Activated CD4-positive, alpha-beta memory T cell treated with anti-CD3 and anti-CD28 coated beads, Interleukin-2, amount 10 ng/mL, durations not matched to agents 7 days and 5 days (primary cell): Measurements from ENCODE around the gene CTNNA2. TPM values are rescaled to one million over a fixed set of nuclear protein-coding genes. Genes with fewer than 3 reads are reported as not detected.

Source experiments
- CTCF ChIA-PET: fragments of 350-600 bp; sonication (Branson Sonifier 250); formaldehyde crosslinking; loops from one replicate; lab custom pipeline; 2021; ENCODE audit warnings: antibody characterized with exemption, inconsistent platforms; lab: Charles Lee
- POLR2A ChIA-PET: fragments of 350-600 bp; sonication (Branson Sonifier 250); formaldehyde crosslinking; loops from one replicate; lab custom pipeline; 2021; ENCODE audit warnings: antibody characterized with exemption; lab: Charles Lee
- DNase-seq: peaks from one replicate; pipeline ENCODE4 v3.0.0-alpha.2; 2020
- H3K27ac Mint-ChIP-seq: one replicate; pipeline ENCODE4 v1.8.0; 2021; ENCODE audit warnings: mild to moderate bottlenecking, mixed read lengths
- H3K27me3 Mint-ChIP-seq: one replicate; pipeline ENCODE4 v1.8.0; 2021; ENCODE audit warnings: mixed read lengths
- H3K36me3 Mint-ChIP-seq: one replicate; pipeline ENCODE4 v1.8.0; 2021; ENCODE audit warnings: low read depth, mixed read lengths
- H3K4me1 Mint-ChIP-seq: one replicate; pipeline ENCODE4 v1.8.0; 2021; ENCODE audit warnings: mixed read lengths
- H3K4me3 Mint-ChIP-seq: one replicate; pipeline ENCODE4 v1.8.0; 2021; ENCODE audit warnings: mild to moderate bottlenecking, mixed read lengths
- H3K9me3 Mint-ChIP-seq: one replicate; pipeline ENCODE4 v1.8.0; 2021; ENCODE audit warnings: mixed read lengths
- total RNA-seq, 2 experiments: library from RNA; stranded (reverse); gene quantifications; one replicate each; pipeline ENCODE4 v1.2.3, GENCODE V29; 2021

The CTNNA2 gene
- total RNA-seq, 2 experiments from 2014 or later: not detected

DNA sequence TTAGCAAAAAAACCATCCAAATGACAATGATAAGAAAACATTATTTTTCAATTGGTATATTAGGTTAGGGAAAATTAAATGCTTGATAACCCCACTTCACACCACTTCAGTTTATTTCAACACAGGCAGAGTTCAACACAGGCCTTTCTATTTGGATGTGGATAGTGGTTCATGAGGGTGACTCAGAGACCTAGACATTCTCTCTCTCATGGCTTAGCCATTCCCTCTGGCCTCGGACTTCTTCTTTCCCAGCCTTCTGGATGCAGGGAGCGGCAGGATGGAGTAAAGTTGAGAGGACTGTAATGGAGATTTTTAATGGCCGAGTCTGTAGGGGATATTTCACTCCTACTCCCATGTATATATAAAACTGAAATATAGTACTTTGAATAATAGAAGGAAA is 109.7 kb downstream of the CTNNA2 start:
- ChIA-PET POLR2A (no interaction called here), CTCF (no interaction called here)
- H3K4me3 Mint-ChIP-seq: no peak overlapping the region
- H3K9me3 Mint-ChIP-seq: peaks cover 14% of the 10 kb centered on the region
- no peaks in the 10 kb centered on the region for H3K36me3 Mint-ChIP-seq
- DNase-seq: no peak
- H3K27me3 Mint-ChIP-seq: no peaks in the 10 kb centered on the region
- no peak overlapping the region for H3K27ac Mint-ChIP-seq
- H3K4me1 Mint-ChIP-seq: no peaks in the 10 kb centered on the region

DNA sequence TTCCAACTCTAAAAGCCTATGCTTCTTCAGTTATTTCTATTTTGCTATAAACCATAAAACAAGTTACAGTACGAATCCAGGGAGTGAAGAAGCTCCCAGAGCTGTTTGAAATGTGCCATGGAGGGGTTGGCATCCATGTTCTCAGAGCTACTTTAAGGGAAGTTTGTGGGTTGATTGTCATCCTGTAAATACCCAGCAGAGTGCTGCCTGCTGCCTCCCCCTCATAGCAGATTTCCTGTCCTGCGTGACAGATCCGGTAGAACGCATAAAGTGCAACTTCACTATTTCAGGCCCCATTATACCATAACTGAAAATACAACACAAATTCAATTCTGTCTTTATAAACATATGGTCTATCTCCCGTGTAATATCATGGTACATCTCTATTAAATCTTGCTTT is 114.4 kb downstream of the CTNNA2 start:
- Mint-ChIP-seq H3K27ac (no peak overlapping the region), H3K4me3 (no peak overlapping the region), H3K4me1 (no peaks in the 10 kb centered on the region), H3K9me3 (peaks cover 11% of the 10 kb centered on the region), H3K27me3 (no peaks in the 10 kb centered on the region), H3K36me3 (no peaks in the 10 kb centered on the region)
- POLR2A ChIA-PET: no interaction called here
- CTCF ChIA-PET: no interaction called here
- DNase-seq: no peak

GRCh38 chr2:79630060-79630459 is 117.2 kb downstream of the CTNNA2 start:
- Mint-ChIP-seq H3K27ac (no peak overlapping the region), H3K27me3 (no peaks in the 10 kb centered on the region), H3K4me1 (no peaks in the 10 kb centered on the region), H3K4me3 (no peak overlapping the region), H3K9me3 (peaks cover 22% of the 10 kb centered on the region), H3K36me3 (no peaks in the 10 kb centered on the region)
- DNase-seq: no peak
- ChIA-PET POLR2A (no interaction called here), CTCF (no interaction called here)

GRCh38 chr2:79630972-79631557 is 118.2 kb downstream of the CTNNA2 start:
- no peaks in the 10 kb centered on the region for H3K36me3 Mint-ChIP-seq
- POLR2A ChIA-PET: no interaction called here
- no peaks in the 10 kb centered on the region for H3K4me1 Mint-ChIP-seq
- CTCF ChIA-PET: no interaction called here
- DNase-seq: no peak
- H3K27me3 Mint-ChIP-seq: no peaks in the 10 kb centered on the region
- H3K27ac Mint-ChIP-seq: no peak overlapping the region
- no peak overlapping the region for H3K4me3 Mint-ChIP-seq
- peaks cover 22% of the 10 kb centered on the region for H3K9me3 Mint-ChIP-seq

- no peak overlapping the region for H3K27ac Mint-ChIP-seq
- CTCF ChIA-PET: no interaction called here
- no peaks in the 10 kb centered on the region for H3K4me1 Mint-ChIP-seq
- no peak overlapping the region for H3K4me3 Mint-ChIP-seq
- POLR2A ChIA-PET: no interaction called here
- no peaks in the 10 kb centered on the region for H3K27me3 Mint-ChIP-seq
- H3K36me3 Mint-ChIP-seq: no peaks in the 10 kb centered on the region
- peaks cover 20% of the 10 kb centered on the region for H3K9me3 Mint-ChIP-seq
- no peak for DNase-seq
These were observed 125.6 kb downstream of the CTNNA2 start for GRCh38 chr2:79638410-79638809.

DNA sequence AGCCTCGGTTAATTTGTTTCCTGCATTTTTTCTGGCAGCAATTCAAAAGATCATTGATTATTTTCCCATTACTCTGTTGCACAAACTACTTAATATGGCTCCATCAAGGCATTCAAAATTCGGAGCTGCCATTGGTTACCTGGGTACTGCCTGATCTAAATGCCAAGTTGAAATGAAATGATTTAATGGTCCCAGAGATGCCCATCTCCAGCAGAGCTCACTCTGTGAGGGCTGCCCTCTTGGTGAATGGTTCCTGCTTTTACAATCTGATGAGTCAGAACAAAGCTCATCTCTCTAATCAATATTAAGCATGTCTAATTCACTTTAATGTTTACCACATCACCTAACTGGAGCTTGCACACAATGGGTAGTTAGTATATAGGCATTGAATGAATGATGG is 126.1 kb downstream of the CTNNA2 start:
- no peak overlapping the region for H3K4me3 Mint-ChIP-seq
- ChIA-PET POLR2A (no interaction called here), CTCF (no interaction called here)
- H3K27me3 Mint-ChIP-seq: no peaks in the 10 kb centered on the region
- H3K36me3 Mint-ChIP-seq: no peaks in the 10 kb centered on the region
- no peaks in the 10 kb centered on the region for H3K4me1 Mint-ChIP-seq
- no peak overlapping the region for H3K27ac Mint-ChIP-seq
- peaks cover 20% of the 10 kb centered on the region for H3K9me3 Mint-ChIP-seq
- DNase-seq: no peak

GRCh38 chr2:79640001-79640400 is 127.2 kb downstream of the CTNNA2 start:
- POLR2A ChIA-PET: no interaction called here
- CTCF ChIA-PET: no interaction called here
- Mint-ChIP-seq H3K27me3 (no peaks in the 10 kb centered on the region), H3K9me3 (peaks cover 17% of the 10 kb centered on the region), H3K36me3 (no peaks in the 10 kb centered on the region), H3K27ac (no peak overlapping the region), H3K4me3 (no peak overlapping the region), H3K4me1 (no peaks in the 10 kb centered on the region)
- no peak for DNase-seq

DNA sequence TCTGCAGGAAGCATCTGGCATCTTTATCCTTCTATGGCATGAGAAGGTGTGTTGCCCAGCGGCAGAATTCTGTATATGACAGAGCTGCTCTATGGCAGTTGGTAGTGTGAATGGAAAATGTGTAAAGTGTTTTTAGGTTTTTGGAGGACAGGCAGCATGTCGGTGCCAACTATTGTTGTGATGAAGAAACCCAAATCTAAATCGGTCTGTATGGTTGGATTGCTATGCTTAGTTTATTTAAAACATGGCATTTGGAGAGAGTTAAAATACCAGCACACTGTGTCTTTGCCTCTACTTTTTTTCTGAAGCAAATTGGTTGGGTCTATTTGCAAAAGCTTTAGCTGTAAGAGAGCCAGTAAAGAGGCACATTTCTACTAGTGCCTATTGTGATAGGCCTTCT is 136.7 kb downstream of the CTNNA2 start:
- no peak overlapping the region for H3K4me3 Mint-ChIP-seq
- H3K27ac Mint-ChIP-seq: no peak overlapping the region
- H3K27me3 Mint-ChIP-seq: no peaks in the 10 kb centered on the region
- no peaks in the 10 kb centered on the region for H3K4me1 Mint-ChIP-seq
- ChIA-PET CTCF (no interaction called here), POLR2A (no interaction called here)
- no peak for DNase-seq
- no peaks in the 10 kb centered on the region for H3K36me3 Mint-ChIP-seq
- H3K9me3 Mint-ChIP-seq: peaks cover 23% of the 10 kb centered on the region

- H3K4me1 Mint-ChIP-seq: no peaks in the 10 kb centered on the region
- peaks cover 10% of the 10 kb centered on the region for H3K9me3 Mint-ChIP-seq
- H3K27me3 Mint-ChIP-seq: no peaks in the 10 kb centered on the region
- H3K4me3 Mint-ChIP-seq: no peak overlapping the region
- ChIA-PET POLR2A (no interaction called here), CTCF (no interaction called here)
- no peak for DNase-seq
- no peaks in the 10 kb centered on the region for H3K36me3 Mint-ChIP-seq
- no peak overlapping the region for H3K27ac Mint-ChIP-seq
These were observed 147.7 kb downstream of the CTNNA2 start for GRCh38 chr2:79660557-79660956.

GRCh38 chr2:79665091-79665490 is 152.2 kb downstream of the CTNNA2 start:
- no peaks in the 10 kb centered on the region for H3K36me3 Mint-ChIP-seq
- no peak for DNase-seq
- no peaks in the 10 kb centered on the region for H3K4me1 Mint-ChIP-seq
- no peak overlapping the region for H3K27ac Mint-ChIP-seq
- no peak overlapping the region for H3K4me3 Mint-ChIP-seq
- CTCF ChIA-PET: no interaction called here
- POLR2A ChIA-PET: no interaction called here
- no peaks in the 10 kb centered on the region for H3K27me3 Mint-ChIP-seq
- H3K9me3 Mint-ChIP-seq: peaks cover 19% of the 10 kb centered on the region

- DNase-seq: no peak
- Mint-ChIP-seq H3K4me1 (no peaks in the 10 kb centered on the region), H3K4me3 (no peak overlapping the region), H3K27me3 (no peaks in the 10 kb centered on the region), H3K9me3 (peaks cover 18% of the 10 kb centered on the region), H3K36me3 (no peaks in the 10 kb centered on the region), H3K27ac (no peak overlapping the region)
- CTCF ChIA-PET: no interaction called here
- POLR2A ChIA-PET: no interaction called here
These were observed 153.6 kb downstream of the CTNNA2 start for GRCh38 chr2:79666430-79666829.

DNA sequence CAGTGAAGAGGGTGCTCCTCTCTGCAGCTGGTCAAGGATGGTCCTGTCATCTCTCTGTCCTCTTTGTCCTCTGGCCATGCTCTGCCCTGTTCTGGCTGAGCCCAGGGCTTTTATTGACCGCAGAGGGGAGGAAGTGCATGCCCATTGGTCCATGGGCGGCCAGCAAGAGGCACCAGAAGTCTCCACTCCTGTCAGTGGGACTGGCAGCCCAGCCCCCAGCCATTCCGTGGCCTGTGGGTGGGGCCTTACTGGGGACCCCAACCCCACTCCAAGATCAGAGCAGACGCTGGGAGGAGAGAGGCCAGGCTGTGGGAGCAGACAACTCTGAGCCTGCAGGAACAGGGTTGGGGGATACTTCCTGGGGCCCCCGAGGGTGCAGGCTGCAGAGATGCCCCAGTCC is 156.9 kb downstream of the CTNNA2 start:
- no peak overlapping the region for H3K4me3 Mint-ChIP-seq
- H3K9me3 Mint-ChIP-seq: peaks cover 11% of the 10 kb centered on the region
- no peaks in the 10 kb centered on the region for H3K36me3 Mint-ChIP-seq

GRCh38 chr2:79670198-79670597 is 157.3 kb downstream of the CTNNA2 start:
- CTCF ChIA-PET: no interaction called here
- H3K27me3 Mint-ChIP-seq: no peaks in the 10 kb centered on the region
- no peak overlapping the region for H3K27ac Mint-ChIP-seq
- no peaks in the 10 kb centered on the region for H3K4me1 Mint-ChIP-seq
- no peak for DNase-seq
- no peaks in the 10 kb centered on the region for H3K36me3 Mint-ChIP-seq
- no peak overlapping the region for H3K4me3 Mint-ChIP-seq
- H3K9me3 Mint-ChIP-seq: peaks cover 11% of the 10 kb centered on the region
- POLR2A ChIA-PET: no interaction called here

More for the DNA sequence above, 156.9 kb downstream of the CTNNA2 start:
- no peaks in the 10 kb centered on the region for H3K4me1 Mint-ChIP-seq
- ChIA-PET CTCF (no interaction called here), POLR2A (no interaction called here)
- no peak for DNase-seq
- no peaks in the 10 kb centered on the region for H3K27me3 Mint-ChIP-seq
- no peak overlapping the region for H3K27ac Mint-ChIP-seq

DNA sequence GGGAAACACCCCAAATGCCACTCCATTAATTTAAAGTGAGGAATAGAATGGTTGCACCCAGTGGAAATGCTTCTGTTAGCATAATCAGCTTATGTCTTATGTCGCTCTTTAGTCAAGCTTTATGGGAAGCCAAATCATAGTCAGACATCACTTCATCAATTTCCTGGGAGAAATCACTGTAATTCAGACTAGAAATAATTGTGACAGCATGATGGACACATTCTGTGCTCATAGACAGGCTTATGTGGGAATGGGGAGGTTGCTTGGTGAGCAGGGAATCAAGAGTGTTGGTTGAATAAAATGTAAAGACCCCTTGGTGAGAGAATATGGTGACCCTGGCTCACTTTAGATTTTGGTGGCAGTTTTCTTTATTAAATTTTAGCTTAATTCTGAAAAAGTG is 174.0 kb downstream of the CTNNA2 start:
- no peak for DNase-seq
- H3K36me3 Mint-ChIP-seq: no peaks in the 10 kb centered on the region
- no peaks in the 10 kb centered on the region for H3K4me1 Mint-ChIP-seq
- H3K9me3 Mint-ChIP-seq: peaks cover 5% of the 10 kb centered on the region
- no peak overlapping the region for H3K27ac Mint-ChIP-seq
- ChIA-PET CTCF (no interaction called here), POLR2A (no interaction called here)
- H3K4me3 Mint-ChIP-seq: no peak overlapping the region
- H3K27me3 Mint-ChIP-seq: no peaks in the 10 kb centered on the region
